IPS-NIHi7 (cell line): ENCODE data around the gene NETO2.
A peak's percentile ranks its signal among the peaks of the same experiment; 100 is the strongest.

Experiments used
- DNase-seq: peaks from one replicate; pipeline ENCODE4 v3.0.0; 2012; ENCODE audit warnings: mixed read lengths; ENCODE audit errors: extremely low spot score

The NETO2 gene

GRCh38 chr16:47046726-47047523 lies 96.8 kb downstream of the NETO2 start:
- DNase-seq: no peak

GRCh38 chr16:47045459-47045858 lies 98.3 kb downstream of the NETO2 start:
- no peak for DNase-seq

- DNase-seq: no peak
These were observed 98.7 kb downstream of the NETO2 start for GRCh38 chr16:47045023-47045422.

GRCh38 chr16:47043970-47044684 lies 99.6 kb downstream of the NETO2 start:
- no peak for DNase-seq

- DNase-seq: no peak
These were observed 100.5 kb downstream of the NETO2 start for GRCh38 chr16:47043200-47043599.

GRCh38 chr16:47037746-47038458 lies 105.8 kb downstream of the NETO2 start:
- DNase-seq: peak; percentile 96

GRCh38 chr16:47037396-47037745 lies 106.4 kb downstream of the NETO2 start:
- peak; percentile 49 for DNase-seq

GRCh38 chr16:47036201-47036600 lies 107.5 kb downstream of the NETO2 start:
- no peak for DNase-seq

GRCh38 chr16:47035436-47035835 lies 108.3 kb downstream of the NETO2 start:
- no peak for DNase-seq

GRCh38 chr16:47034455-47034854 lies 109.3 kb downstream of the NETO2 start:
- DNase-seq: no peak

GRCh38 chr16:47033176-47033575 lies 110.6 kb downstream of the NETO2 start:
- DNase-seq: no peak

- DNase-seq: no peak
These were observed 114.0 kb downstream of the NETO2 start for GRCh38 chr16:47029724-47030123.

- no peak for DNase-seq
These were observed 114.9 kb downstream of the NETO2 start for GRCh38 chr16:47028767-47029377.
